GM18499 (cell line): Measurements from ENCODE around the gene OGA.

Source experiments
- ATAC-seq: cut with Tn5 transposase; IDR thresholded peaks from one replicate; pipeline ENCODE4 v1.9.1; 2021; ENCODE audit warnings: moderate number of reproducible peaks; ENCODE audit not compliant: insufficient read depth, unreplicated experiment

The OGA gene

GRCh38 chr10:101818119-101818871, at the start of gene OGA:
OGA (minus strand) TSS chr10:101818444; CDS start chr10:101818022, 422 bp downstream.
- peak; percentile 86 for ATAC-seq

- no peak for ATAC-seq
Observed at GRCh38 chr10:101867931-101868330, 49.7 kb upstream of the OGA start.

- no peak for ATAC-seq
Observed at GRCh38 chr10:101859530-101859929, 41.3 kb upstream of the OGA start.

GRCh38 chr10:101858723-101859500, 40.7 kb upstream of the OGA start:
- no peak for ATAC-seq

- no peak for ATAC-seq
Observed at GRCh38 chr10:101857802-101858476, 39.7 kb upstream of the OGA start.

- no peak for ATAC-seq
Observed at GRCh38 chr10:101856626-101857025, 38.4 kb upstream of the OGA start.

- no peak for ATAC-seq
Observed at GRCh38 chr10:101851411-101852116, 33.3 kb upstream of the OGA start.

GRCh38 chr10:101850749-101851148, 32.5 kb upstream of the OGA start:
- no peak for ATAC-seq

GRCh38 chr10:101848894-101849351, 30.7 kb upstream of the OGA start:
- ATAC-seq: no peak

- ATAC-seq: no peak
Observed at GRCh38 chr10:101848408-101848807, 30.2 kb upstream of the OGA start.

- ATAC-seq: no peak
Observed at GRCh38 chr10:101845893-101846292, 27.6 kb upstream of the OGA start.

- ATAC-seq: no peak
Observed at GRCh38 chr10:101843032-101844021, 25.1 kb upstream of the OGA start, which contains the start of gene KCNIP2. KCNIP2 (minus strand) TSS chr10:101843800; CDS start chr10:101843568, 232 bp downstream.

- ATAC-seq: no peak
Observed at GRCh38 chr10:101841826-101842225, 23.6 kb upstream of the OGA start.

- ATAC-seq: no peak
Observed at GRCh38 chr10:101840741-101841453, 22.7 kb upstream of the OGA start.

- no peak for ATAC-seq
Observed at GRCh38 chr10:101840102-101840684, 21.9 kb upstream of the OGA start.

GRCh38 chr10:101839416-101840063, 21.3 kb upstream of the OGA start:
- no peak for ATAC-seq

GRCh38 chr10:101839002-101839401, 20.8 kb upstream of the OGA start:
- no peak for ATAC-seq
